GM10847 (cell line): ENCODE results near the gene HIF3A.

Source experiments
- POLR2A ChIP-seq: IDR thresholded peaks from 2 replicates; pipeline ENCODE4 v1.6.1; 2011; ENCODE audit not compliant: insufficient read length; ENCODE audit errors: extremely low read depth

Gene HIF3A

DNA sequence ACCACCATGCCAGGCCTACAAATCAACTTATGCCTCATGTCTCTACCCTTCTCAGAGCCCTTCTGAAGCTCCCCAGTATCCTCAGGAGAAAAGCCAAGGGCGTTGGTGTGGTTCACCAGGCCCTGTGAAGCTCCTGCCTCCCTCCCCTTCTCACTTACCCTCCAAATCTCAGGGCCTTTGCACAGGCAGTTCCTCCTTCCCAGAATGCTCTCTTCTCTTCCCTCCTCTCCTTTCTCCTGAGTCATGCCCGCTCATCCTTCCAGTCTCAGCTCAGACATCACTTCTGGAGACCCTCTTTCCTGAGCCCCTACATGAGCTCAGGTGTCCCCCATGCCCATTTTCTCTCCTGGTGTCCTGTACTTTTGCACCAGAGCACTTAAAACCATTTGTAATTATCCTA is 20.5 kb downstream of the HIF3A start:
- TF ChIP-seq POLR2A: no peak

- TF ChIP-seq POLR2A: no peak
Observed at GRCh38 chr19:46319613-46320012, 22.8 kb downstream of the HIF3A start.

DNA sequence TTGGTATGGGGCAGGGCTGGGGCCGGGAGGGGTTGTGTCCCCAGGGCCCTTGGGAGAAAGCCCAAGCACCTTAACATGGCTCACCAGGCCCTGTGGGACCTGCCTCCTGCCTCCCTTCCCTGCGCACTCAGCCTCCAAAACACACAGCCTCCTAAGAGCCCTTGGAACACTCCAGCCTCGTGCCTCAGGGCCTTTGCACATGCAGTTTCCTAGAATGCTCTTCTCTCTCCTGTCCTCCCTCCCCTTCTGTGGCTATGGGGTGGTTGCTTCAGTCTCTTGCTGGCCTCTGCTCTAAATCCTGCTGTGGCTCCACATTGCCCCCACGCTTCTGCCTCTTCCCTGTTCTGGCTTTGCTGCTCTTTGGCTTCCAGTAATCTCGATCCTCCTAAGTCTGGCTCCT is 23.7 kb downstream of the HIF3A start:
- no peak for TF ChIP-seq POLR2A

DNA sequence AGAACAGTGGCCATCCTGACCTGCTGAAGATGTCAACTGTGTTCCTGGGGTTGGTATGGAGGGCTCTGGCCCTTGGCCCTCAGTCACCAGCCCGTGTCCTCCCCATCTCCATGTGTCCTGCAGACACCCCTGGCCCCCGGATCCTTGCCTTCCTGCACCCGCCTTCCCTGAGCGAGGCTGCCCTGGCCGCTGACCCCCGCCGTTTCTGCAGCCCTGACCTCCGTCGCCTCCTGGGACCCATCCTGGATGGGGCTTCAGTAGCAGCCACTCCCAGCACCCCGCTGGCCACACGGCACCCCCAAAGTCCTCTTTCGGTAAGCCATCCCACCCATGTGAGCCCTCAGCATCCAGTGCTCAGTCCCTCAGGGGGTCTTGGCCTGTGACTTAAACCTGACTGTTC is 24.8 kb downstream of the HIF3A start:
- no peak for TF ChIP-seq POLR2A

- no peak for TF ChIP-seq POLR2A
Observed at GRCh38 chr19:46324277-46324676, 27.4 kb downstream of the HIF3A start.

GRCh38 chr19:46326608-46327007 is 29.8 kb downstream of the HIF3A start:
- no peak for TF ChIP-seq POLR2A

GRCh38 chr19:46328079-46328478 is 31.2 kb downstream of the HIF3A start:
- no peak for TF ChIP-seq POLR2A

- no peak for TF ChIP-seq POLR2A
Observed at GRCh38 chr19:46330319-46330918, 33.6 kb downstream of the HIF3A start.

DNA sequence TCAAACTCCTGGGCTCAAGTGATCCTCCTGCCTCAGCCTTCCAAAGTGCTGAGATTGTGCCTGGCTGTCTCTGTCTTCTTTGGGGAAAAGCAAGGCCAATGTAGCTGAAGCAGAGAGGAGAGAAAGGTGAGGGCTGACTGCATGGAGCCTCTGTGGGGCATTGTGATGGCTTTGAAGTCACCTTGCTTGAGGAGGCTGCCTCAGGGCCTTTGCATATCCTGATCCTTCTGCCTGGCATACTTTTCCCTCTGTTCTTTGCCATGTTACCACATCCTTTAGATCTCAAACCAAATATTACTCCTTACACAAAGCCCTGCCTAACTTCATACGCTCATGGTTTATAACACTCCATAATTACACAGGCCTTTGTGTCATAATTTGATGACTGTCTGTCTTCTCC is 40.6 kb downstream of the HIF3A start:
- no peak for TF ChIP-seq POLR2A

DNA sequence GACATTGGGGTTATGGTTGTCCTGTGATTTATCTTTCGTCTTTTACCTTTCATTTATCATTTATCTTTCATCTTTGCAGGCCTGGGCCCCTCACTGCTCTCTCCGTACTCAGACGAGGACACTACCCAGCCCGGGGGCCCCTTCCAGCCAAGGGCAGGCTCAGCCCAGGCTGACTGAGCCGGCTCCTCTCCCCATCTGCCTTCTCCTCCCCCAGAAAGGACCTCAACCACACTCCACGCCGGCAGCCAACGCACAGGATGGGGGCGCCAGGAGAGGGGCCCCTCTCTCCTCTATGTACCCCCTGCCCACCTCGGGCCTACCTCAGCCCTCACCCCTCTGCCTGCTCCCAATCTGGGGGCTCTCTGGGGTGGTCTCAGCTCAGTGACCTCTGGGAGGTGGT is 42.6 kb downstream of the HIF3A start:
- no peak for TF ChIP-seq POLR2A

GRCh38 chr19:46340051-46340659 is 43.3 kb downstream of the HIF3A start:
- TF ChIP-seq POLR2A: no peak

GRCh38 chr19:46341937-46342336 is 45.1 kb downstream of the HIF3A start:
- no peak for TF ChIP-seq POLR2A

- no peak for TF ChIP-seq POLR2A
Observed at GRCh38 chr19:46344363-46344762, 47.5 kb downstream of the HIF3A start.

GRCh38 chr19:46345157-46345556 is 48.3 kb downstream of the HIF3A start:
- no peak for TF ChIP-seq POLR2A

GRCh38 chr19:46346821-46347571 is 50.2 kb downstream of the HIF3A start, which contains the start of gene PPP5C:
TSS of gene PPP5C (plus strand) at chr19:46347087. CDS start at chr19:46347097, 10 bp downstream.
- peak; percentile 79 for TF ChIP-seq POLR2A

DNA sequence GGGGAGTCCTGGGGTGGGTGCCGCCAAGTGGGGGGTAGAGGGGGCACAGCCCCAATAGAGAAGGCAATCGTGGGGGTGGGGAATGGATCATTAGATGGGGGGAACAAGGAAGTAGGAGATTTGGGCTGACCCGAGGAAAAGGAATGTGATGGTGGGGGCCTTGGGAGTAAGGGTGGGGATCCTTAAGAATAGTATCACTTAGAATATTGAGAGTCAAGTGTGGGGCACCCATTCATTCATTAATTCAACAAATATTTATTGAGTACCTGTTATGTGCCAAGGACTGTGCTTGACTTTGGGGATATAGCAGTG is 50.7 kb downstream of the HIF3A start:
- no peak for TF ChIP-seq POLR2A
